ENCODE measurements around the gene CUL5.
A peak's percentile ranks its signal among the peaks of the same experiment; 100 is the strongest.
"Not testable (repeated sequence)": the region's sequence is repeated elsewhere in the genome, so short reads cannot be mapped to it uniquely, and the experiment has no call there.

Gene CUL5

DNA sequence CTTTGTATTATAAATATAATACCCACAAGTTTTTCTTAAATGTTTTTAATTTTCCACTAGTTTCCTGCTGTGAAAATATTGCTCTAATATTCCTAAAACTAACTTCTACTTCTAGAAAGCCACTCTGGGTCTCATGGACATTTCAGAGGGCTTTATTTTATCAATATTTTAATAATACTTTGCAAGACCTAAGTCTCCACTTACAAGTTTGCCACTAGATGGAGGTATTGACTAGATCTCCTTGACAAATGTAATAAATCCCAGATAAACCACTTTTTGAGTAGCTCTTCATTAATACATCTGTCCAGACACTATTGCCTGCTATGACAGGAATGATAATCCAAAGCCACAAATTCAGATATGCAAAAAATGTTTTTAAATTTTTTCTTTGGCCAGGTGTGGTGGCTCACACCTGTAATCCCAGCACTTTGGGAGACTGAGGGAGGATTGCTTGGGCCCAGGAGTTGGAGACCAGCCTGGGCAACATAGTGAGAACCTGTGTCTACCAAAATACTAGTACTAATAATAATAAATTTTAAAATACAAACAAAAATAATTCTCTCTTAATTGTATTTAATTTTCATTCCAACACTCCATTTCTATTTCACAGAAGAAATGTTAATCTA lies 109.2 kb downstream of the CUL5 start:
- peak; percentile 1 for DNase-seq

DNA sequence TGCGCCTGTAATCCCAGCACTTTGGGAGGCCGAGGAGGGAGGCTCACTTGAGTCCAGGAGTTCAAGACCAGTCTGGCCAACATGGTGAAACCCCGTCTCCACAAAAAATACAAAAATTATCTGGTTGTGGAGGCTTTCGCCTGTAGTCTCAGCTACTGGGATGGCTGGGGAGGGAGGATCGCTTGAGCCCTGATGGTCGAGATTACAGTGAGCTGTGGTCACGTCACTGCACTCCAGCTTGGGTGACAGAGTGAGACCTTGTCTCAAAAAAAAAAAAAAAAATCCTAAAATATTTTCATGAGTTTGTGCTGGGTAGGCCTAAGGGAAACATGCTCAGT lies 112.2 kb downstream of the CUL5 start:
- not testable (repeated sequence) for DNase-seq

DNA sequence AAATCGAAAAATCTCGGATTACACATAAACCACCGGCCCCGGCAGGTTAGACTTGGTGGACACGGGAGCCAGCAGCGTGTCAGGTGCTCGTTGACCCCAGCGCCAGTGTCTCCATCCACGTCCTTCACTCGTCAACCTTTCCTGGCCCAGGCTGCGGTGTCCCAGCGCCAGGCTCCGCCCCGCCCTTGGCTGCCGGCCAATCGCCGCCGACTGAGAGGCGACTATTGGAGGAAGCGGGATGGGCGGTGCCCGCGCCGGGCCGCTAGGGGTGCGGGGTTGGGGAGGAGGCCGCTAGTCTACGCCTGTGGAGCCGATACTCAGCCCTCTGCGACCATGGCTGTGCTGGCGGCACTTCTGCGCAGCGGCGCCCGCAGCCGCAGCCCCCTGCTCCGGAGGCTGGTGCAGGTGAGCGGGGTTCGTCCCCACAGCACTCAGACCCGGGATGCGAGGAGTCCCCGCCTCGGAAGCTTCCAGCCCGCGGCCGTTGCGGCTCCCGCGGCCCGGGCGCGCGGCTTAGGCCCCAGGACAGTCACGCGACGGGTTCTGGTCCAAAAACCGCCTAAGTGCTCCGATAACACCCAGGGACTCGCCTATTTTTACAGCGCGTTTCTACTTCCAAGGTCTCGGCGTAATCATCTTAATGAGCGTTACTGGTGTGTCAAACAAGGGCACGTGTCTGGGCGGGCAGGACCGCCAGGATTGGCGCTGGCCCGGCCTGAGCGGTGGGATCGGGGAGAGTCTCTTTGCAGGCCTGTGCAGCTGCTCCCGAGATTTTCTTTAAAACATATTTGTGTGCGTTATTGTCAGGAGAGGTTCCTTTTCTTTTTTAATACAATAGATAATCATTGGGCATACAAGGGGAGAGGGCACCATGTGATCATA lies 112.8 kb downstream of the CUL5 start, which contains the start of gene ACAT1:
Gene ACAT1, plus strand, starts transcription at position 294 of the 882 bp plus-strand sequence. Its CDS starts 40 bp downstream, at position 334.
- DNase-seq: peak; percentile 78

DNA sequence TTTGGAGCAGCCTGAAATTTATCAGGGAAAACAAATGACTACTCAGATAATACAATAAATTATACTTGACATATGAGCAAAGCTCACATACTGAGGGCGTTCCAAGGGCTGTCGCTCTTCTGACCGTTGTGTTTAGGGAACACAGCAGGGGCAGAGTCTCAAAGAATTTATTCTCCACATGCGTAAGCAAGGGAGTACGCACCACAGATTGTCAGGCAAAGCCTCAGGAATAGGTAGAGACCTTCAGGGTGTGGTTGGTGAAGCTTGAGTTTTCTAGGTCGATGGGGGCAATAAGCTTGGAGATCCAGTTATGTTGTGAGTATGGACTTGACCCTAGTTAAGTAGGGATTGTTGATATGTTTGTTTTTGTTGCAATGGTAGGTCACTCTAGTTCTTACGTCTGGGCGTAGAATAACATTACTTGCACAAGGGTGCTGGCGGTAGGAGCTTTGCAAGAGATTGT lies 113.5 kb downstream of the CUL5 start:
- DNase-seq: no peak

DNA sequence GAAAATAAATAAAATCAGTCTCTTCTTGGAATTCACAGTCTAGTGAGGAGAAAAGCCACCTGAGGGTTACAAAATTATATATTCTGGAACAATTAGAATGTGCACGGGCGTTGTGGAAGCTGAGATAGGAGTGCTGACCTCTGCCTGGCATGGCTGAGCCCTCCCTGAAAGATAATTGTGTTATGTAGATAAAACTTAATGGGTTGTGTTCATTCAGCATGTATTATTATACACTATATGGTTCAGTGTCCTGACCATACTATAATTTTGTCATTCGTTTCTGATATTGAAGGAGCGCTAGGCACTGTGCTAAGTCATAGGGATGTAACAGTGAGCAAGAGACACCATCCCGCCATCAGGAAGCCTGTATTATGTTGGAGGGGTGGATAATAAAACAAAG lies 116.4 kb downstream of the CUL5 start:
- no peak for DNase-seq

DNA sequence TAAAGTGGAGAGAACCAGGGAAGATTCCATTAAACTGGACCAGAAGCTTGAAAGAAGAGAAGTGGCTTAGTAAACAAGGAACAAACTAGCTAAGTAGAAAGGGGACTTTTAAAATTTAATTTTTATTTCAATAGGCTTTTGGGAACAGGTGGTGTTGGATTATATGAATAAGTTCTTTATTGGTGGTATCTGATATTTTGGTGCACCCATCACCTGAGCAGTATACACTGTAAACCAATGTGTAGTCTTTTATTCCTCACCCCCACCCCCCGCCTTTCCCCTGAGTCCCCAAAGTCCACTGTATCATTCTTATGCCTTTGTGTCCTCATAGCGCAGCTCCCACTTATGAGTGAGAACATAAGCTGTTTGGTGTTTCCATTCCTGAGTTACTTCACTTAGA lies 120.1 kb downstream of the CUL5 start:
- no peak for DNase-seq

DNA sequence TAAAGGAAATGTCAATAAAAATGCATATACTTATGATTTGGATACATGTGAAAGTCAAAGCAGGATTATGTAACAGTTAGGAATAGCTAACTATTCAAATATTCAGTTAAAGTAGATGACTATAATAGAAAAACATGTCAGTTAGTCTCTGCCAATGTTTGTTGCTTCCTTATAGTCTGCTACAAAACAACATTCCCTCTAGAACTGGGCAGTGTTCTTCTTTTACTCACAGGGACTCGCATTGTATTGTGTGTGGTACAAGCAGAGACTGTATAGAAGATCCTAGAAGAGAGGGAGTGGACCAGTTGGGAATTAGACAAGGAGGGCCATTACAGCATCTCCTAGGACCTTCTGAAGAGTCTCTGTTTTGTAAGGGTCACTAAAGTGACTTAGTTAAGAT lies 123.3 kb downstream of the CUL5 start:
- no peak for DNase-seq

DNA sequence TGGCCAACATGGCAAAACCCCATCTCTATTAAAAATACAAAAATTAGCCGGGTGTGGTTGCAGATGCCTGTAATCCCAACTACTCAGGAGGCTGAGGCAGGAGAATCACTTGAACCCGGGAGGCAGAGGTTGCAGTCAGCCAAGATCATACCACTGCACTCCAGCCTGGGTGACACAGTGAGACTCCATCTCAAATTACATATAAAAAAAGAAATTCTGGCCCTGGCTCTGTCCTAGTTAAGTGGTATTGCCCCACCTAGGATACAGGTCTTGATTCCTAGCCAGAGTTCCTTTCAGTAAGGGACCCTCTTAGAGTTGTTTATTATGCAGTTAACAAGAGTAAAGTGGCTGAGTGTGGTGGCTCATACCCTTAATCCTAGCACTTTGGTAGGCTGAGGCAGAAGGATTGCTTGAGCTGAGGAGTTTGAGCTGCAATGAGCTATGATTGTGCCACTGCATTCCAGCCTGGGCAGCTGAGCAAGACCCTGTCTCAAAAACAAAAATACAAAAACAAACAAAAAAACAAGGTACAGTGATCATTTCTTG lies 124.4 kb downstream of the CUL5 start:
- DNase-seq: not testable (repeated sequence)

DNA sequence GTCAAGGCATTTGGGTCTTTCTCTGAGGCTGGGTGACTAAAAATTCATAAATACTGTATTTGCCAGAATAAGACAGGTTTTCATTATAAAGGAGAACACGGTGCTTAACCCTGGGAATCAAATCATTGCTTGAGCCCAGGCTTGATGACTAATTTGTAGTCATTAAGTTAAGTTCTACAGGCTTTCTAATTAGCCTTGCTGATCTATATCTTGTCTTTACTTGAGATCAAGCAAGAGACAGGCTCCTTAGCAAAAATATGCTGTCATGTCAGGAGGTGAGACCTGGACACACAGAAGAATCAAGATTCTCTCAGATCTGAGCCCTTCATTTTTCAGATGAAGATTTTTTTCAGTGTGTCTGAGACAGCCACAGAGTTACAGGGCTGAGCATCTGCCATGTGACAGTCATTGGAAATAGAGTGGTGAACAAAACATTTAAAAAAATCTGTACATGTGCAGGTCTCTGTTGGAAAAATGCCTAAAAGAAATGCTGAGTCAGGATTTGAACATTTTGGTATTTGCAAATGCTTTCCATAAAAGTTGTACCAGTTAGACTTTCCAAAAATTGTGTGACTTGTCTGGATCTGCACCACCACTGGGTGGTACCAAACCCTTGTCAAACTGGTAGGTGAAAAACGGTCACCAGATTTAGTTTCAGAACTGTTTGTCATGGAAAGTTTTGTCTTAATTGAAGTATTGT lies 127.3 kb downstream of the CUL5 start:
- no peak for DNase-seq

DNA sequence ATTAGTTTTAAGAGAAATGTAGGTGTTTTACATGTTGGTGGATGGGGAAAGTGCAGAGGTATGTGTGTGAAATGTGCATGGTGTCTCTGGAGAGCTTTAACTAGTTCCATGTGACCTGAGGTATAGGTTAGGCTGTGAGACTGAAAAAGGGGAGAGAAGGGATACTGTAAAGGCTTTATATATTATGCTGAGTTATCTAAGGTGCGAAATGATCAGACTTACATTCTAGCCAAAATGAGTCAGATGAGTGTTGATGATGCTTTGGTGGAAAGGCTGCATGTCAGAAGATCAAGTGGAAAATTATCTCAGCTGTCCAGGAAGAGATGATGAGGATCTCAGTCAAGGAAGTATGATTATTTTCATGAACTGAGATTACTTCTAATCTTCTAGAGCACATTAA lies 128.5 kb downstream of the CUL5 start:
- no peak for DNase-seq

DNA sequence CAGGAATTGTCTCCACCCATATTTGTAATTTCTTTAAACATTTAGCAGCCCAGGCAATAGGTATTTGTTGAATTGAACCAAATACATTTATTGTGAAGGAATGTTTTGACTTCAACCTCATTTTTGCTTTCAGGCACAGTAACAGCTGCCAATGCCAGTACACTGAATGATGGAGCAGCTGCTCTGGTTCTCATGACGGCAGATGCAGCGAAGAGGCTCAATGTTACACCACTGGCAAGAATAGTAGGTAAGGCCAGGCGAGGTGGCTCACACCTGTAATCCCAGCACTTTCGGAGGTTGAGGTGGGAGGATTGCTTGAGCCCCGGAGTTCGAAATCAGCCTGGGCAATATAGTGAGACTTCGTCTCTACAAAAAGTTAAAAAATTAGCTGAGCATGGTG lies 133.6 kb downstream of the CUL5 start:
- no peak for DNase-seq

DNA sequence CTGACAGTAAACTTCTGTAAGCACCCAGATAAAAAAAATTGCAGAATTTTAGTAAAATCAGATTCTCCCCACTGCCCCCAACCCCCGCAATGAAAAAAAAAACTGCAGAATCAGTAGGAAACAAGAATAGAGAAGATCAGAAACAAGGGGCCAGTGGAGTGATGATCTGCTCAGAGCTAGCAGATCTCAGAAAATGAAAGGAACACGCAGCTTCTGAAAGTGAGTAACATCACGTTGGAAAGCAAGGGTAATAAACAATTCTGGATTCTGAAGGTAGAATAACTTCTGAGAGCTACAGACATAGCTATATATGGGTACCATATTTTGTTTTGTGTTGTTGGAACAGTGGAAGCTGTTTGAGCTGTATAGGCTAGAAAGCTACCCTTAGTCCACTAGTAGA lies 135.9 kb downstream of the CUL5 start:
- DNase-seq: no peak

DNA sequence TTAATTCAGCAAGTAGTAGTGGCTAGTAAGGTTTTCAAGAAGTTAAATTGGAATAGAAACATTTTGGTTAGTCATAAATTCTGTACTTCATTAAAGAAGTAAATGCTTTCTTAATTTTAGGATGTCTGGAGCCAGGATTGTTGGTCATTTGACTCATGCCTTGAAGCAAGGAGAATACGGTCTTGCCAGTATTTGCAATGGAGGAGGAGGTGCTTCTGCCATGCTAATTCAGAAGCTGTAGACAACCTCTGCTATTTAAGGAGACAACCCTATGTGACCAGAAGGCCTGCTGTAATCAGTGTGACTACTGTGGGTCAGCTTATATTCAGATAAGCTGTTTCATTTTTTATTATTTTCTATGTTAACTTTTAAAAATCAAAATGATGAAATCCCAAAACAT lies 138.5 kb downstream of the CUL5 start:
- no peak for DNase-seq

DNA sequence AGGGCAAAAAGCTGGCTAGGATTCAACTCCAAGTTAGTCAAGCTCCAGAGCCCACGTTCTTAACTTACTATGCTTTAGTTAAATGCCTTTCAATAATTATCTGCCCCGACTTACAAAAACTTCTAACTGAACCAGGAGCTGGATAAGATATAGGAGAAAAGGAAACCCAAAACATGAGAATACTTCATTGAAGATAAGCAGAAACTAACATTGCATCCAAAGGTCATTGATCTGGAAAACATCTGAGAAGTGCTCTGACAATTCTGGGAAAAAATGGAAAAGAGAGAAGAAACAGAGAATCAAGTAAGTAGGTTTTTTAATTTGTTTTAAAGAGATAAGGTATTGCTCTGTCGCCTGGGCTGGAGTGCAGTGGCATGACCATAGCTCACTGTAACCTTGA lies 139.9 kb downstream of the CUL5 start:
- no peak for DNase-seq

DNA sequence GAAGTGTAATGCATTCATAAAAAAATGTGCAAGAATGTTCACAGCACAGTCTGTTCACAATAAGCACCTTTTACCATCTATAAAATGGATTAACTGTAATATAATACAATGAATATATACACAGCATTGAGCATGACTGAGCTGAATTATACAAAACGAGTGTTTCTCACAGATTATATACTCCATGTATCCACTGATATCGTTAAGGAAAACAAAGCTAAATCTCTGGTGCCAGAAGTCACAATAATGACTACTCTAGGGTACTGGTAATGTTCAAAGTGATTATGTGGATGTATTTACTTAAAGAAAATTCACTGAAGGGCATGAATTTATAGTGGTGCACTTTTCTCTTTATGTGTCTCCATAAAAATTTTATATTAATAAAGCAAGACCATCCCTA lies 145.9 kb downstream of the CUL5 start:
- no peak for DNase-seq
